Activated T-cell treated with anti-CD3 and anti-CD28 coated beads, Interleukin-2, amount 50 U/mL, for 4 hours (primary cell): ENCODE data around the gene STX4. TPM values are rescaled to one million over a fixed set of nuclear protein-coding genes. Genes with fewer than 3 reads are reported as not detected.

Experiments
- ATAC-seq, 2 donors: fragments of 200-7000 bp; cut with Tn5 transposase; one replicate each; pipeline ENCODE4 v1.10.0; 2021
- DNase-seq: peaks from one replicate; pipeline ENCODE4 v3.0.0-alpha.2; 2020
- H3K27me3 Mint-ChIP-seq: one replicate; pipeline ENCODE4 v1.8.0; 2021; ENCODE audit warnings: low read depth, mixed read lengths
- H3K36me3 Mint-ChIP-seq: one replicate; pipeline ENCODE4 v1.8.0; 2022; ENCODE audit warnings: mixed read lengths; ENCODE audit not compliant: insufficient read depth
- H3K4me1 Mint-ChIP-seq: one replicate; pipeline ENCODE4 v1.8.0; 2021; ENCODE audit warnings: low read depth, mixed read lengths
- H3K4me3 Mint-ChIP-seq: one replicate; pipeline ENCODE4 v1.8.0; 2021; ENCODE audit warnings: mild to moderate bottlenecking, moderate library complexity, mixed read lengths
- H3K9me3 Mint-ChIP-seq: one replicate; pipeline ENCODE4 v1.8.0; 2021; ENCODE audit warnings: mixed read lengths
- total RNA-seq, 3 donors: library from RNA; stranded (reverse); gene quantifications; one replicate each; pipeline ENCODE4 v1.2.1, GENCODE V29; 2021

STX4 gene
- total RNA-seq, 3 donors from 2014 or later = 53.1 to 81.7 (median 63.8) TPM

GRCh38 chr16:31061126-31061812, 27.9 kb downstream of the STX4 start:
- Mint-ChIP-seq H3K4me1 (peaks cover 31% of the 10 kb centered on the region), H3K9me3 (no peaks in the 10 kb centered on the region), H3K36me3 (peaks cover 16% of the 10 kb centered on the region), H3K27me3 (no peaks in the 10 kb centered on the region), H3K4me3 (no peak overlapping the region)
- DNase-seq (no peak), ATAC-seq (no peak)

DNA sequence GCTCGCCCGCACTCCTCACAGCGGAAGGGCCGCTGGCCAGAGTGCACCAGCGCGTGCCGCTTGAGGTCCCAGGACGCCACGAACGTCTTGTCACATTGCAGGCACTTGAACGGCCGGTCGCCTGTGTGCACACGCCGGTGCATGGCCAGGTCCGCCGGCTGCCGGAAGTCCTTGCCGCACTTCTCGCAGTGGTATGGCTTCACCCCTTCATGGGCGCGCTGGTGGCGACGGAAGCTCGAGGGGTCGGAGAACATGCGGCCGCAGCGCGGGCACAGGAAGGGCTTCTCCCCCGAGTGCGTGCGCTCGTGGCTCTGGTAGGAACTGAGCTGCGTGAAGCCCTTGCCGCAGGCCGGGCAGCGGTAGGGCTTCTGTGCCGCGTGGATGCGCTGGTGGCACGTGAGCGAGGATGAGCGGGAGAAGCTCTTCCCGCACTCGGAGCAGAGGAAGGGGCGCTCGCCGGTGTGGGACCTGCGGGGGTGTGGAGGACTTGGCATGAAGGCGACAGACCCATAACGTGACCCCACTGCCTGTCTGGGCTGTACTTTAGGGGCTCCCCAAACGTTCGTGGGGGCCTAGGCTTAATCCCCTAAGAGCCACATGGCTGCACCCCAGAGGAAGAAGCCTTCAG, 28.6 kb downstream of the STX4 start:
- Mint-ChIP-seq H3K36me3 (peaks cover 16% of the 10 kb centered on the region), H3K27me3 (no peaks in the 10 kb centered on the region), H3K9me3 (no peaks in the 10 kb centered on the region), H3K4me3 (no peak overlapping the region), H3K4me1 (peaks cover 35% of the 10 kb centered on the region)
- ATAC-seq (no peak), DNase-seq (no peak)

GRCh38 chr16:31063495-31063842, 30.1 kb downstream of the STX4 start:
- H3K36me3 Mint-ChIP-seq = peaks cover 16% of the 10 kb centered on the region
- ATAC-seq (peak in 1 of 2 donors; percentile 10), DNase-seq (no peak)
- H3K27me3 Mint-ChIP-seq = no peaks in the 10 kb centered on the region
- no peaks in the 10 kb centered on the region for H3K9me3 Mint-ChIP-seq
- peaks cover 35% of the 10 kb centered on the region for H3K4me1 Mint-ChIP-seq
- H3K4me3 Mint-ChIP-seq = no peak overlapping the region

DNA sequence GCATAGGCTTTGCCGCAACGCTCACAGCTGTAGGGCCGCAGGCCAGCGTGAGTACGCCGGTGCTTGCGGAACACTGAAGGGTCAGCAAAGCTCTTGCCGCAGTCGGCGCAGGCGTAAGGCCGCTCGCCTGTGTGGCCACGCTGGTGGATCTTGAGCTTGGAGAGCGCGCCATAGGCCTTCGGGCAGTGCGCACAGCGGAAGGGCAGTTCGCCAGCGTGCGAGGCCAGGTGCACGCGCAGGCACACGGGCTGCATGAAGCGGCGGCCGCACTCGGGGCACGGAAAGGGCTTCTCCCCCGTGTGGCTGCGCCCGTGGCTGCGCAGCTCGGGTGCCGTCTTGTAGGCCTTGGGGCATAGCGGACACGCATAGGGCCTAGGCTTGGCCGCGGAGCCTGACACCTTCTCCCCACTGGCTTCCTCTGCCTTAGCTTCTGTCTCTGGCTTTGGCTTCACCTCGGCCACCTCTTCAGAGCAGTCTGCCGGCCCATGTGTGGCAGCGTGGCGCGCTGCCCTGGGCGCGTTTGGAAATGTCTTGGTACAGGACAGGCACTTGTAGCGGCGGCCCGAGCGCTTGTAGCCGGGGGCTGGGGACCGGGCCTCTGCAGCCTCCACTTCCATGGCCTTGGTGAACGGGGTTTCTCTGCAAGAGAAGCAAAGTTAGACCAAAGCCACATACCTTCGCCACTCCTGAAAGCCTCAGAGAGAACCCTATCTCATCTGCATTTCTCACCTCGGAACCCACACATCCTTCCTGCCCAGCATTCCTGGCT, 30.7 kb downstream of the STX4 start:
- Mint-ChIP-seq H3K4me3 (peak overlapping the region; percentile 59), H3K27me3 (no peaks in the 10 kb centered on the region), H3K9me3 (no peaks in the 10 kb centered on the region), H3K36me3 (peaks cover 16% of the 10 kb centered on the region), H3K4me1 (peaks cover 36% of the 10 kb centered on the region)
- ATAC-seq (peak; percentile 40 to 44), DNase-seq (no peak)

DNA sequence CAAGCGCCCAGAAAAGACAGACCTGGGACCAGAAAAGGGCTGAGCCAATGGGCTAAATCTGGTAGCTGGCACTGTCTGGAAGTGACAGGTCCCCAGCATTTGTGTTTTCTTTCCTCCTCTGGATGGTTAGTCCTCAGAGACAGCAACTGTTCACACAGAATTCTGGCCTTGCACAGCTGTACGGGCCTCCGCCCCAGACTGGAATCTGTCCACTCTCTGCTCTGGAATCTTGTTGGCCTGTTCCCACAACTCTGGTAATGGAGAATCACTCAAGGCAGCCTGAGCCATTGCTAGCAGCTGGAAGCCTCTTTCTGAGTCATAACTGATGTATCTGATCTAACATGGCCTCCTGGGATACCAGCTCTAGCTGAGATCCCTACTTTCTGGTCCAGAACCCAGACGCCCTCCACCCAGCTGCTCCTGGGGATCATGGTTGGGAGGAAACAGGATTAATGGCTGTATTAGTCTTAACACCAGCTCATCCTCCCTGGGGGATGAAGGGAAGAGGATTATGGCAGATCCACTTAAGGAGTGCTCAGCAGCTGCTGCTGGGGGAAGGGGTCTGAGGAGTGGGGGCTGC, 31.6 kb downstream of the STX4 start:
- H3K4me1 Mint-ChIP-seq = peaks cover 40% of the 10 kb centered on the region
- no peak for DNase-seq
- peaks cover 12% of the 10 kb centered on the region for H3K36me3 Mint-ChIP-seq
- H3K4me3 Mint-ChIP-seq = peak overlapping the region; percentile 59
- no peak for ATAC-seq
- no peaks in the 10 kb centered on the region for H3K9me3 Mint-ChIP-seq
- H3K27me3 Mint-ChIP-seq = no peaks in the 10 kb centered on the region

DNA sequence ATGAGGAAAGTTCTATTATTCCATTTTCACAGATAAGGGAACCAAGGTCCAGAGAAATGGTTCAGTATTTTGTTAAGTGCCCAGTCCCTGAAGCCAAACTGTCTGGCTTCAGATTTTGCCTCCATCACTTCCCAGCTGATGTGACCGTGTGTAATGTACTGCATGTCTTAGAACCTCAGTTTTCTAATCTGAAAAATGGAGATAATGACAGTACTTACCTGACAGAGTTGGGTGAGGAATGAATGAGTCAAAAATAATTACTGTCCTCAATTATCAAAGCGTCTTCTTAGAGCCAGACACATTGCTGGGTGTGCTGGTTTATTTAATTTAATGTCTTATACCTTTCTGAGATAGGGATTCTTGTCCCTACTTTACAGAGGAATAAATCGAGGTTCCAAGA, 34.0 kb downstream of the STX4 start:
- Mint-ChIP-seq H3K36me3 (peaks cover 5% of the 10 kb centered on the region), H3K9me3 (no peaks in the 10 kb centered on the region), H3K4me1 (peaks cover 49% of the 10 kb centered on the region), H3K27me3 (no peaks in the 10 kb centered on the region), H3K4me3 (no peak overlapping the region)
- ATAC-seq = no peak
- no peak for DNase-seq

DNA sequence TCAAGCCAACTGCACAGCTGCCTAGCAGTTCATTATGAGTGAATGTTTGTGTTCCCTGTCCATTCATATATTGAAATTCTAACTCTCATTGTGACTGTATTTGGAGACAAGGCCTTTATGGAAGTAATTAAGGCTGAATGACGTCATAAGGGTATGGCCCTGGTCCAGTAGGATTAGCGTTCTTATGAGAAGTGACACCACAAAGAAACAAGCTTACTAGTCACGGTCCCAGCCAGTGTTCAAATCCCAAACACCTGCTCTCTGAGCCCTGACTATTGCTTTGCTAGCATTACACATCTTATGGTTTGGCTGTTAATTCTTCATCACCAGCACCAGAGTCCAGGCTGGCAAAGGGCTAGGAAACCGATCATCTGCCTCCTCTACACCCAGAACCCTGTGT, 38.5 kb downstream of the STX4 start:
- Mint-ChIP-seq H3K9me3 (no peaks in the 10 kb centered on the region), H3K27me3 (no peaks in the 10 kb centered on the region), H3K36me3 (peaks cover 2% of the 10 kb centered on the region), H3K4me1 (peaks cover 35% of the 10 kb centered on the region), H3K4me3 (peak overlapping the region; percentile 98)
- ATAC-seq = no peak
- no peak for DNase-seq

- H3K9me3 Mint-ChIP-seq = no peaks in the 10 kb centered on the region
- DNase-seq (no peak), ATAC-seq (peak in 1 of 2 donors; percentile 1)
- H3K36me3 Mint-ChIP-seq = peaks cover 6% of the 10 kb centered on the region
- H3K27me3 Mint-ChIP-seq = no peaks in the 10 kb centered on the region
- H3K4me3 Mint-ChIP-seq = peak overlapping the region; percentile 98
- peaks cover 35% of the 10 kb centered on the region for H3K4me1 Mint-ChIP-seq
Observed at GRCh38 chr16:31072540-31073141, 39.3 kb downstream of the STX4 start.

DNA sequence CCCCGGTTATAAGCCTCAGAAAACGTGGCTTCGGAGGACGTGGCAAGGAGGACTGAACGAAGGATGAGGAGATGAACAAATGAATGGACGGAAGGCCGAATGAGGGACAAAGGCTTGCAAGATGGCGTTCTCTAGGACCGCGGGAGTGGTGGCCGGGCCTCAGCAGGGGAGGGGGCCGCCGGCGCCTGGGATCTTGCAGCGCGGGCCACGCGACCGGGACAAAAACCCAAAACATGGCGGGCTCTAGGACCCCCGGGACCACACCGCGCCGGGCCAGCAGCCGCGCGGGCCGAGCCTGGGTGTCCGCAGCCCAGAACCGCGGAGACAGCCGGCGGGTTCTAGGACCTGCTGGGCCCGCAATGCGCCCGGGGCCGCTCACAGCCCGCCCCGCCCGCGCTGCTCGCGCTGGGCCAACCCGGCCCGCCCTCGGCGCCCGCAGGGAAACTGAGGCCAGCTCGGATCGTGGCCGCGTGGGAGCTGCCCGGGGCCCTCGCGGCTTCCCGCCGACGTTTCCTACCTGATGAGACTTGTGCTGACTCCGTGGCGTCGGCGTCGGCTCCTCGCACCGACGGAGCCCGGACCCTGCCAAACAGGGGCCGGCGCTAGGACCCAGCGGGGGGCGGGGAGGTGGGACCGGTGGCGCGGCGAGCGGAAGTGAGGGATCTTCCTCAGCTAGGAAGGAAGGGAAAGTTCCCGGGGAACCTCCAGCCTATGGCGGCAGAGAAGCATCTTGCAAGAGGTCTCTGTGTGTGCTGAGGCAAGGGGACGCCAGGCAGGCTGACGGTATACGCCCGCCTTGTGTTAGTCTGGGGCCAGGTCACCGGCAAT, 40.0 kb downstream of the STX4 start:
- DNase-seq = peak; percentile 78
- Mint-ChIP-seq H3K4me1 (peaks cover 39% of the 10 kb centered on the region), H3K27me3 (no peaks in the 10 kb centered on the region), H3K4me3 (peak overlapping the region; percentile 98), H3K9me3 (no peaks in the 10 kb centered on the region), H3K36me3 (peaks cover 13% of the 10 kb centered on the region)
- peak; percentile 66 to 71 for ATAC-seq

GRCh38 chr16:31073970-31074813, 40.8 kb downstream of the STX4 start, which contains the start of the genes ZNF646 and ZNF668:
ZNF646 (plus strand) TSS chr16:31074422; CDS start chr16:31076325, 1,903 bp downstream.
ZNF668 (minus strand) TSS chr16:31074240; CDS start chr16:31064459, 9,781 bp downstream.
- H3K36me3 Mint-ChIP-seq = peaks cover 21% of the 10 kb centered on the region
- H3K4me1 Mint-ChIP-seq = peaks cover 39% of the 10 kb centered on the region
- peak; percentile 81 to 83 for ATAC-seq
- H3K9me3 Mint-ChIP-seq = no peaks in the 10 kb centered on the region
- peak; percentile 96 for DNase-seq
- peak within 1 kb of the TSS; percentile 98 for H3K4me3 Mint-ChIP-seq
- H3K27me3 Mint-ChIP-seq = no peaks in the 10 kb centered on the region

GRCh38 chr16:31074814-31075183, 41.4 kb downstream of the STX4 start:
- no peak for DNase-seq
- peaks cover 38% of the 10 kb centered on the region for H3K4me1 Mint-ChIP-seq
- H3K4me3 Mint-ChIP-seq = peak overlapping the region; percentile 95
- H3K36me3 Mint-ChIP-seq = peaks cover 21% of the 10 kb centered on the region
- H3K27me3 Mint-ChIP-seq = no peaks in the 10 kb centered on the region
- no peak for ATAC-seq
- H3K9me3 Mint-ChIP-seq = no peaks in the 10 kb centered on the region

DNA sequence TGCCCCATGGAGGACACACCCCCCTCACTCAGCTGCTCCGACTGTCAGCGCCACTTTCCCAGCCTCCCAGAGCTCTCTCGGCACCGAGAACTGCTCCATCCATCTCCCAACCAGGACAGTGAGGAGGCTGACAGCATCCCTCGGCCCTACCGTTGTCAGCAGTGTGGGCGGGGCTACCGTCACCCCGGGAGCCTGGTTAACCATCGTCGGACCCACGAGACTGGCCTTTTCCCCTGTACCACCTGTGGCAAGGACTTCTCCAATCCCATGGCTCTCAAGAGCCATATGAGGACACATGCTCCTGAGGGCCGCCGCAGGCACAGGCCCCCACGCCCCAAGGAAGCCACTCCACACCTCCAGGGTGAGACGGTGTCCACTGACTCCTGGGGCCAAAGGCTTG, 43.0 kb downstream of the STX4 start:
- H3K27me3 Mint-ChIP-seq = no peaks in the 10 kb centered on the region

DNA sequence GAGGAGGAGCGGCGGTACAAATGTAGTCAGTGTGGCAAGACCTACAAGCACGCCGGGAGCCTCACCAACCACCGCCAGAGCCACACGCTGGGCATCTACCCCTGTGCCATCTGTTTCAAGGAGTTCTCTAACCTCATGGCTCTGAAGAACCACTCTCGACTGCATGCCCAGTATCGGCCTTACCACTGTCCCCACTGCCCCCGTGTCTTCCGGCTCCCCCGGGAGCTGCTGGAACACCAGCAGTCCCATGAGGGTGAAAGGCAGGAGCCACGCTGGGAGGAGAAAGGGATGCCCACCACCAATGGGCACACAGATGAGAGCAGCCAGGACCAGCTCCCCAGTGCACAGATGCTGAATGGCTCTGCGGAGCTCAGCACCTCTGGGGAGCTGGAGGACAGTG, 43.7 kb downstream of the STX4 start:
- DNase-seq = no peak

More for the DNA sequence above, 43.0 kb downstream of the STX4 start:
- peaks cover 24% of the 10 kb centered on the region for H3K36me3 Mint-ChIP-seq
- H3K4me3 Mint-ChIP-seq = peak overlapping the region; percentile 95
- DNase-seq (no peak), ATAC-seq (no peak)
- peaks cover 41% of the 10 kb centered on the region for H3K4me1 Mint-ChIP-seq
- H3K9me3 Mint-ChIP-seq = no peaks in the 10 kb centered on the region

More for the DNA sequence above, 43.7 kb downstream of the STX4 start:
- Mint-ChIP-seq H3K36me3 (peaks cover 24% of the 10 kb centered on the region), H3K4me3 (no peak overlapping the region), H3K4me1 (peaks cover 38% of the 10 kb centered on the region), H3K27me3 (no peaks in the 10 kb centered on the region), H3K9me3 (no peaks in the 10 kb centered on the region)
- ATAC-seq = no peak
